Keratinocyte (primary cell): ENCODE results near the gene A2M. TPM values are rescaled to one million over a fixed set of nuclear protein-coding genes. Genes with fewer than 3 reads are reported as not detected.

ENCODE experiments used
- DNase-seq: peaks from one replicate; pipeline ENCODE4 v3.0.0-alpha.2; 2011; ENCODE audit warnings: low read depth, missing footprints, low spot score
- FAIRE-seq: peaks from 2 replicates; lab custom pipeline; 2011; peaks lifted over from hg19 to GRCh38; lab: Jason Lieb, UNC
- H2AFZ ChIP-seq: 2 replicates; pipeline ENCODE4 v1.6.0; 2012; ENCODE audit warnings: low read length, control low read depth, inconsistent platforms; ENCODE audit not compliant: control insufficient read depth
- H3K27ac ChIP-seq: 2 replicates; pipeline ENCODE4 v1.5.1; 2011; ENCODE audit warnings: low read length; ENCODE audit not compliant: control insufficient read depth, insufficient read depth
- H3K27me3 ChIP-seq: 3 replicates; pipeline ENCODE4 v1.6.0; 2011; ENCODE audit warnings: low read length; ENCODE audit not compliant: control insufficient read depth, insufficient read depth; ENCODE audit errors: extremely low read depth
- H3K36me3 ChIP-seq, 2 experiments: 2 replicates in 1 of 2; 3 replicates in 1 of 2; pipeline ENCODE4 v1.5.1; 2011; ENCODE audit warnings: low read length in 2 of 2, mild to moderate bottlenecking in 1 of 2; ENCODE audit not compliant: control insufficient read depth in 2 of 2, insufficient read depth in 2 of 2; ENCODE audit errors: extremely low read depth in 1 of 2
- H3K4me1 ChIP-seq: 3 replicates; pipeline ENCODE4 v1.5.1; 2011; ENCODE audit warnings: low read length; ENCODE audit not compliant: control insufficient read depth, insufficient read depth; ENCODE audit errors: extremely low read depth
- H3K4me2 ChIP-seq: 3 replicates; pipeline ENCODE4 v1.6.0; 2011; ENCODE audit warnings: low read depth, low read length; ENCODE audit not compliant: control insufficient read depth, insufficient read depth; ENCODE audit errors: extremely low read depth
- H3K4me3 ChIP-seq, 3 experiments: fragments of 200-600 bp in 1 of 3; sonication (generic) in 1 of 3; 2 replicates in 2 of 3; 3 replicates in 1 of 3; pipeline ENCODE4 v1.5.1; 2011 to 2016; ENCODE audit warnings: low read length in 3 of 3, mild to moderate bottlenecking in 3 of 3, control low read depth in 2 of 3, inconsistent platforms in 1 of 3, low read depth in 1 of 3, mixed read lengths in 1 of 3, mixed run types in 1 of 3, moderate library complexity in 1 of 3; ENCODE audit not compliant: control insufficient read depth in 2 of 3, insufficient read depth in 2 of 3; ENCODE audit errors: extremely low read depth in 1 of 3
- H3K79me2 ChIP-seq: 2 replicates; pipeline ENCODE4 v1.6.0; 2012; ENCODE audit warnings: low read length; ENCODE audit not compliant: control insufficient read depth, insufficient read depth
- H3K9ac ChIP-seq: 3 replicates; pipeline ENCODE4 v1.6.0; 2011; ENCODE audit warnings: low read length; ENCODE audit not compliant: control insufficient read depth, insufficient read depth; ENCODE audit errors: extremely low read depth
- H3K9me1 ChIP-seq: 3 replicates; pipeline ENCODE4 v1.6.0; 2011; ENCODE audit warnings: low read length; ENCODE audit not compliant: control insufficient read depth, insufficient read depth; ENCODE audit errors: extremely low read depth
- H3K9me3 ChIP-seq: 2 replicates; pipeline ENCODE4 v1.5.1; 2012; ENCODE audit warnings: low read depth, low read length; ENCODE audit not compliant: control insufficient read depth
- H4K20me1 ChIP-seq: 3 replicates; pipeline ENCODE4 v1.6.0; 2011; ENCODE audit warnings: low read length; ENCODE audit not compliant: control insufficient read depth, insufficient read depth; ENCODE audit errors: extremely low read depth
- CTCF ChIP-seq, 3 experiments: IDR thresholded peaks in 1 of 3; conservative IDR thresholded peaks in 1 of 3; optimal IDR thresholded peaks in 1 of 3; 2 replicates in 2 of 3; 3 replicates in 1 of 3; pipeline versions ENCODE3 to v1.5.1; 2011; ENCODE audit warnings: low read length in 3 of 3, mild to moderate bottlenecking in 3 of 3, moderate library complexity in 2 of 3, control low read depth in 1 of 3, inconsistent platforms in 1 of 3; ENCODE audit not compliant: insufficient read depth in 2 of 3; ENCODE audit errors: extremely low read depth in 1 of 3
- EZH2 ChIP-seq: IDR thresholded peaks from one replicate; pipeline ENCODE4 v1.6.1; 2012; ENCODE audit warnings: inconsistent platforms, mild to moderate bottlenecking, low read length, moderate library complexity
- dilution Hi-C: fragments of 300-500 bp; cut with MboI; formaldehyde crosslinking; loops from one replicate; pipeline ENCODE4 v1.7.0; 2020; ENCODE audit warnings: low sequenced_read_pairs; ENCODE audit not compliant: extremely low pct_ligation_motif_present
- polyA plus RNA-seq, 5 experiments: library from polyadenylated mRNA; depleted of rRNA in 3 of 5; stranded (reverse) in 3 of 5; stranded (forward) in 1 of 5; unstranded in 1 of 5; fragments of >200 nt; gene quantifications; 1 replicate in 1 of 5; 2 replicates in 3 of 5; 3 replicates in 1 of 5; pipeline versions ENCODE4 v1.2.1 to v1.2.3, GENCODE V29; 2011 to 2012; ENCODE audit warnings: missing spikeins in 2 of 5, low read depth in 1 of 5, low replicate concordance in 1 of 5

Gene A2M
- polyA plus RNA-seq, 1 donor (not counting 4 experiments of a cell fraction or from before 2014, with no cell fraction given): 0.49 TPM

GRCh38 chr12:9033265-9033887 is 82.3 kb downstream of the A2M start:
- H3K4me3 ChIP-seq: no peak overlapping the region
- TF ChIP-seq EZH2: no peak
- no peak for TF ChIP-seq CTCF (optimal IDR thresholded peaks at IDR 0.05 in 1 of 3, IDR thresholded peaks at IDR 0.05 in 1 of 3, conservative IDR thresholded peaks at IDR 0.05 in 1 of 3; ENCODE audit: extremely low read depth in 1 of 3, insufficient read depth in 2 of 3, low read length in 3 of 3)
- H3K79me2 ChIP-seq: no peaks in the 10 kb centered on the region
- dilution Hi-C loops: no loop called here
- H4K20me1 ChIP-seq: no peaks in the 10 kb centered on the region
- FAIRE-seq (no peak), DNase-seq (no peak)
- no peaks in the 10 kb centered on the region for H3K27me3 ChIP-seq
- H3K4me1 ChIP-seq: no peaks in the 10 kb centered on the region
- H3K9me1 ChIP-seq: no peaks in the 10 kb centered on the region
- H3K9ac ChIP-seq: no peak overlapping the region
- no peaks in the 10 kb centered on the region for H3K36me3 ChIP-seq
- no peak overlapping the region for H3K4me2 ChIP-seq
- no peak overlapping the region for H2AFZ ChIP-seq
- H3K27ac ChIP-seq: no peak overlapping the region
- H3K9me3 ChIP-seq: no peaks in the 10 kb centered on the region

- no peak overlapping the region for H3K27ac ChIP-seq
- no peaks in the 10 kb centered on the region for H3K9me1 ChIP-seq
- no peak overlapping the region for H3K4me2 ChIP-seq
- FAIRE-seq (no peak), DNase-seq (no peak)
- H3K36me3 ChIP-seq: no peaks in the 10 kb centered on the region
- no peaks in the 10 kb centered on the region for H3K27me3 ChIP-seq
- H4K20me1 ChIP-seq: no peaks in the 10 kb centered on the region
- H2AFZ ChIP-seq: no peak overlapping the region
- H3K4me1 ChIP-seq: no peaks in the 10 kb centered on the region
- no peak for TF ChIP-seq EZH2
- TF ChIP-seq CTCF (optimal IDR thresholded peaks at IDR 0.05 in 1 of 3, IDR thresholded peaks at IDR 0.05 in 1 of 3, conservative IDR thresholded peaks at IDR 0.05 in 1 of 3; ENCODE audit: extremely low read depth in 1 of 3, insufficient read depth in 2 of 3, low read length in 3 of 3): no peak
- H3K9me3 ChIP-seq: no peaks in the 10 kb centered on the region
- no peaks in the 10 kb centered on the region for H3K79me2 ChIP-seq
- no peak overlapping the region for H3K4me3 ChIP-seq
- no peak overlapping the region for H3K9ac ChIP-seq
- dilution Hi-C loops: no loop called here
Observed at GRCh38 chr12:9032202-9032964, 83.3 kb downstream of the A2M start.
